HL-60 (cell line): ENCODE results near the gene CDK5R1.

Experiments
- DNase-seq, 2 experiments: peaks; one replicate each; pipeline ENCODE4 v3.0.0-alpha.2; 2010 to 2020; ENCODE audit warnings: low read depth in 1 of 2, low spot score in 1 of 2
- H3K27ac ChIP-seq: fragments of 250-450 bp; sonication (Bioruptor Pico); replicated peaks from 2 replicates; pipeline ENCODE4 v1.5.1; 2020; ENCODE audit warnings: mild to moderate bottlenecking, moderate library complexity
- H3K27me3 ChIP-seq: fragments of 250-450 bp; sonication (Bioruptor Pico); 2 replicates; pipeline ENCODE4 v1.5.1; 2021; ENCODE audit warnings: mild to moderate bottlenecking, moderate library complexity; ENCODE audit not compliant: insufficient read depth, poor library complexity, severe bottlenecking
- H3K4me3 ChIP-seq: replicated peaks from 2 replicates; pipeline ENCODE4 v1.5.1; 2011; ENCODE audit warnings: mild to moderate bottlenecking, control low read depth, low read length; ENCODE audit not compliant: insufficient read depth
- CTCF ChIP-seq: IDR thresholded peaks from one replicate; pipeline ENCODE4 v1.5.1; 2011; ENCODE audit warnings: low read length, control low read depth, inconsistent platforms; ENCODE audit not compliant: insufficient read depth
- GABPA ChIP-seq: IDR thresholded peaks from 2 replicates; pipeline ENCODE4 v1.6.1; 2012; ENCODE audit warnings: low read depth
- POLR2AphosphoS5 ChIP-seq: IDR thresholded peaks from 2 replicates; pipeline ENCODE4 v1.6.1; 2012; ENCODE audit warnings: low read depth
- REST ChIP-seq: IDR thresholded peaks from 2 replicates; pipeline ENCODE4 v1.6.1; 2012; ENCODE audit warnings: low read depth; ENCODE audit not compliant: insufficient replicate concordance
- SPI1 ChIP-seq: IDR thresholded peaks from 2 replicates; pipeline ENCODE4 v1.6.1; 2012; ENCODE audit warnings: low read depth, mild to moderate bottlenecking, borderline replicate concordance

Gene CDK5R1

GRCh38 chr17:32517982-32518381 lies 31.2 kb downstream of the CDK5R1 start:
- no peak for DNase-seq
- Histone ChIP-seq H3K4me3 (no peak overlapping the region), H3K27ac (no peak overlapping the region), H3K27me3 (peaks cover 38% of the 10 kb centered on the region)
- no peak for TF ChIP-seq POLR2AphosphoS5
- no peak for TF ChIP-seq SPI1
- no peak for TF ChIP-seq CTCF
- TF ChIP-seq REST, result no peak
- no peak for TF ChIP-seq GABPA

- Histone ChIP-seq H3K27me3 (peaks cover 34% of the 10 kb centered on the region), H3K4me3 (no peak overlapping the region), H3K27ac (no peak overlapping the region)
- TF ChIP-seq GABPA (no peak), POLR2AphosphoS5 (no peak), REST (no peak), CTCF (no peak), SPI1 (no peak)
- DNase-seq, result no peak
These were observed 31.9 kb downstream of the CDK5R1 start for GRCh38 chr17:32518646-32519227.

- Histone ChIP-seq H3K4me3 (peak overlapping the region; percentile 11; the same call in 1 of the 2 replicates), H3K27ac (no peak overlapping the region), H3K27me3 (peaks cover 34% of the 10 kb centered on the region)
- no peak for DNase-seq
- TF ChIP-seq SPI1 (no peak), GABPA (no peak), POLR2AphosphoS5 (no peak), CTCF (no peak)
These were observed 32.7 kb downstream of the CDK5R1 start for GRCh38 chr17:32519228-32520103.
